Stimulated activated naive CD8-positive, alpha-beta T cell treated with anti-CD3 and anti-CD28 coated beads, Interleukin-15, Interleukin-2, amounts not matched to agents 100 ng/mL and 50 ng/mL, for 24 hours (primary cell): ENCODE measurements around the gene PRKD1.

Experiments used
- H3K27ac Mint-ChIP-seq: one replicate; pipeline ENCODE4 v1.8.0; 2021; ENCODE audit warnings: mild to moderate bottlenecking, mixed read lengths
- H3K27me3 Mint-ChIP-seq: one replicate; pipeline ENCODE4 v1.8.0; 2021; ENCODE audit warnings: mixed read lengths
- H3K36me3 Mint-ChIP-seq: one replicate; pipeline ENCODE4 v1.8.0; 2021; ENCODE audit warnings: low read depth, mixed read lengths
- H3K4me1 Mint-ChIP-seq: one replicate; pipeline ENCODE4 v1.8.0; 2021; ENCODE audit warnings: low read depth, mixed read lengths
- H3K4me3 Mint-ChIP-seq: one replicate; pipeline ENCODE4 v1.8.0; 2021; ENCODE audit warnings: mild to moderate bottlenecking, mixed read lengths
- H3K9me3 Mint-ChIP-seq: one replicate; pipeline ENCODE4 v1.8.0; 2021; ENCODE audit warnings: mixed read lengths

PRKD1 gene

DNA sequence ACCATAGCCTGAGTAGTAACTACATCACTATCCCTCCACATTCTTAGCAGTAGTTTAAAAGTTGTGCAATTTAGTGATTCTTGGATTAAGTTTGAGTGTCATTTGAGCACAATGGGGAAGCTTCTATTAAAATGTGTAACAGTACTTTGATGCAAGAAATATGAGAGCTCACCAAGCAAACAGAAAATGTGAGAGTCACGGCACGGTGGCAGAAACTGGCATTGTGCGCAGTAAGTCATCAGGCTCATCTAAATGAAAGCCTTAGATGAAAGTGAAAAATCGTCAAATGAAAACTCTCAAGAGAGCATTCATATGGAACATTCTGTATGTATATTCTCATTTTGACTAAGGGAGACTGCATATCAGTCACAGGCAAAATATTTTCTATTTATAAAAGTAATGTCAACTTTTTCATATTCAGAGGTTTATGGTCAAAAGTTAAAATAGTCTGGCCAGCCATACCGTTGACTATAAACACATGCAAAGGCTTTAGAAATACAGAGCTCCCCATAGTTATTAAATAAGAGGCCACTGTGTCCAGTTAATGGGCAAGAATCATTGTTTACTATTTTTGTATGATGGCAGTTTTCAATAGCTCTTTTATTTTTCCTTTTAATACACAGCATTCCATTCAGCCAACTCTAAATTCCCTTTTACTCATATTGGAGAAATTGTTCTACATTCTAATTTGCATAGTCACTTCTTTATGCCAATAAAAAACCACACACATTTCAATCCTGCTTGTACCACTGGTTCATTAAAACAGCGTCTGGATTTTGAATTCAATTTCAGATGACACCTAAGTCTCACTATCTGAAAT lies 167.9 kb downstream of the PRKD1 start:
- Mint-ChIP-seq H3K9me3 (peaks cover 9% of the 10 kb centered on the region), H3K36me3 (no peaks in the 10 kb centered on the region), H3K27ac (no peak overlapping the region), H3K4me3 (no peak overlapping the region), H3K4me1 (no peaks in the 10 kb centered on the region), H3K27me3 (no peaks in the 10 kb centered on the region)

DNA sequence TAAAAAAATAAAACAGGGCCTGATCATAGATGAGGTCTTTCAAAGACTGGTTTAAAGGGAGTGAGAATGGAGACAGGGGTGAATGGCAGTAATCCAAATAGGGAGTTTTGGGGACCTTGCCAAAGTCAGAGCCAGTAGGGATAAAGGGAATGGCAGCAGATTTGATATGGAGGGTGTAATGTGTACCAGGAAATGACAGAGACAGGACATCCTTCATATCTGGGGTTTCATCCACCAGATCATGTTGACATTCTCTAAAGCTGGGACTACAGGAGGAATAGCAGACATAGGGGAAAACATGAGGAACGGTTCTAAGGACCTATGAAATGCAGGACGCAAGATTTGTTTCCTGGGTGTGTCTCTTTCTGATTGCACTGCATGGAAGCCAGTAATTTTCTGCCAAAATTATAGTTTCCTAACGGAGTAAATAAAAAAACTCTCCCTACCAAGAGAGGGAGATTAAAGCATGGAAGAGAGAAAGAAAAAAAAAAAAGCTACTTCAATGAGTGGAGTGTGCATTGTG lies 169.9 kb downstream of the PRKD1 start:
- Mint-ChIP-seq H3K27ac (no peak overlapping the region), H3K36me3 (no peaks in the 10 kb centered on the region), H3K27me3 (no peaks in the 10 kb centered on the region), H3K4me3 (no peak overlapping the region), H3K4me1 (no peaks in the 10 kb centered on the region), H3K9me3 (peaks cover 9% of the 10 kb centered on the region)

DNA sequence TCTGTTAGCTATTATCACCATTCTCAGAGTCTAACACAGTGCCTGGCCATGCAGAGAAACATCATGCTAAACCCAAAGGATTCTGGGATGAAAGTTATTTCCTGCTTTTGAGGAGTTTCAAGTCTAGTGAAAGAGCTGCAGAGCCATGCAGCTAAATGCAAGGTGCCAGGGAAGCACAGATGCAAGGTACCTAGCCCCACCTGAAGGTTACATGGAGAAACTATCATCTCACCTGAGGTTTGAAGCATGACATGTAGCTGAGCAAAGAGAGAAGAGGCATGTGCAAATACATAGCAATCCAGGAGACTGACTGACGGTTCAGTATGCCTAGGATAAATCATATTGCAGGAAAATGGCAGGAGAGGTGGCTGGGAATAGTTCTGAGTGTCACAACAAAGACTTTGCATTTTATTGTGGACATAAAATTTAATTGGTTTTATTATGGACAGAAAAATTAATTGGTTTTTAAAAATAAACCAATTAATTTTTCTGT lies 170.4 kb downstream of the PRKD1 start:
- no peaks in the 10 kb centered on the region for H3K4me1 Mint-ChIP-seq
- H3K4me3 Mint-ChIP-seq: no peak overlapping the region
- no peak overlapping the region for H3K27ac Mint-ChIP-seq
- H3K9me3 Mint-ChIP-seq: peaks cover 9% of the 10 kb centered on the region
- no peaks in the 10 kb centered on the region for H3K36me3 Mint-ChIP-seq
- no peaks in the 10 kb centered on the region for H3K27me3 Mint-ChIP-seq

DNA sequence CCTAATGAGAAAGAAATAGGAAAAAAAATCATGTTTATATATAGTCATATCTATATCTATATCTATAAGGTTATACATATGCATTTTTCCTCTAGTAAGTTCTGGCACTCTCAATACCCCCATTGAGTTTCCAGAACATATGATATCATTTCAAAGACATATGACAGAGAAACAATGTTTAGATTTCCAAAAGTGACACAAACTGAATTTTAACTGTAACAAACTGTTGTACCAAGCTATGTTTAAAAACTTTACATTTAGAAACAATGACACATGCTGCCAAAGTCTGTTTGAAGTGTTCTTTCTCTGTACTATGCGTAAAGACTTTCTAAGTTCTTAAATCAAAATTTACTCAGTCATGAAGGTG lies 171.6 kb downstream of the PRKD1 start:
- H3K36me3 Mint-ChIP-seq: no peaks in the 10 kb centered on the region
- no peak overlapping the region for H3K27ac Mint-ChIP-seq
- no peaks in the 10 kb centered on the region for H3K4me1 Mint-ChIP-seq
- no peaks in the 10 kb centered on the region for H3K27me3 Mint-ChIP-seq
- peaks cover 13% of the 10 kb centered on the region for H3K9me3 Mint-ChIP-seq
- no peak overlapping the region for H3K4me3 Mint-ChIP-seq

GRCh38 chr14:29755311-29756018 lies 172.2 kb downstream of the PRKD1 start:
- Mint-ChIP-seq H3K36me3 (no peaks in the 10 kb centered on the region), H3K9me3 (peaks cover 17% of the 10 kb centered on the region), H3K4me3 (no peak overlapping the region), H3K27me3 (no peaks in the 10 kb centered on the region), H3K4me1 (no peaks in the 10 kb centered on the region), H3K27ac (no peak overlapping the region)

DNA sequence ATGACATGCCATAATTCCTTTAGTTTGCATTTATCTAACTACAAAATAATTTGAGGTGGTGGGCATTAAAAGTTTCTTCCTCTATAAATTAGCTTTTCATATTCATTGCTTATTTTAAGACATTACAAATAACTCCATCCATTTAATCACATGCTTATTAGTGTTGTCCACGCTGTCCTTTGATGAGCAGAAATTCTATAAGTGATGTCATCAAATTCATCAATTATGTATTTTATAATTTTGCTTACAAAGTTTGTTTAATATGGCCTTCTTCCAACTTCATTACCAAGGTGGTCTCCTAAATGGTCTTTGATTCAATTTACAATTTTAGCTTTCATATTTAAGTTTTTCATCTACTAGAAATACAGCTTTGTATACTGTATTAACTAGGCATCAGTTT lies 173.5 kb downstream of the PRKD1 start:
- Mint-ChIP-seq H3K4me1 (no peaks in the 10 kb centered on the region), H3K27me3 (no peaks in the 10 kb centered on the region), H3K27ac (no peak overlapping the region), H3K36me3 (no peaks in the 10 kb centered on the region), H3K9me3 (peaks cover 14% of the 10 kb centered on the region), H3K4me3 (no peak overlapping the region)

DNA sequence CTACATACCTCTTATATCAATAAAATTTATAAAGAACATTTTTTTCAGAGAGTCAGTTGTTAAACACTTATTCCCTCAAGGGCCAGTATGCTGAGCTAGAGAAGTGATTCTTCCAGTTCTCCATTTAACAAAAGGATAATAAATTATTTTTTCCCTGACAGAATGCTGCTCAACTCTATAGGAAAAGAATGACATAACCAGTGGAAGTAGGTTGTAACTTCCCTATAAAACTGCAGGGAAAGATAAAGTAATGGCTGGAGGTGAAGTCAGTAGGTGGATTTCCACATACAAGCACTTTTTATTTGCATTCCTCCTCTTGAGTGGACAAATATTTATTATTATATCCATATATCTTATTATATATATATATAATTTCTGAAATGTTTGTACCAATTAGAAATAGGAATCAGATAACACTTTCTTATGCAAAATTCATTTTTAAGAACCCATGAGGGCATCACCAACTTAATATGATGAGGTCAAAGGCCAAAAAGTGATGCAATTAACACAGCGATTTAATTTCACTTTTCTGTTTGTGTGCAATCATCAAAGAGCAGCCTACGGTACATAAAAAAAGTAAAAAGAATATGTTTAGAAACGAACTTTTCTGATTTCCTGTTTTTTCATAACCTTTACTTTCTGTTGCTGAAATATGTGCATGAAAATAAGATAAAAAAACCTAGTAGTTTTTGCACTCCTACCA lies 175.3 kb downstream of the PRKD1 start:
- Mint-ChIP-seq H3K9me3 (peaks cover 14% of the 10 kb centered on the region), H3K27me3 (no peaks in the 10 kb centered on the region), H3K4me1 (no peaks in the 10 kb centered on the region), H3K4me3 (no peak overlapping the region), H3K36me3 (no peaks in the 10 kb centered on the region), H3K27ac (no peak overlapping the region)

GRCh38 chr14:29749829-29750228 lies 177.8 kb downstream of the PRKD1 start:
- H3K9me3 Mint-ChIP-seq: peaks cover 14% of the 10 kb centered on the region
- H3K27ac Mint-ChIP-seq: no peak overlapping the region
- H3K4me3 Mint-ChIP-seq: no peak overlapping the region
- H3K27me3 Mint-ChIP-seq: no peaks in the 10 kb centered on the region
- H3K36me3 Mint-ChIP-seq: no peaks in the 10 kb centered on the region
- H3K4me1 Mint-ChIP-seq: no peaks in the 10 kb centered on the region

GRCh38 chr14:29749327-29749726 lies 178.3 kb downstream of the PRKD1 start:
- Mint-ChIP-seq H3K27ac (no peak overlapping the region), H3K27me3 (no peaks in the 10 kb centered on the region), H3K9me3 (peaks cover 15% of the 10 kb centered on the region), H3K36me3 (no peaks in the 10 kb centered on the region), H3K4me3 (no peak overlapping the region), H3K4me1 (no peaks in the 10 kb centered on the region)

DNA sequence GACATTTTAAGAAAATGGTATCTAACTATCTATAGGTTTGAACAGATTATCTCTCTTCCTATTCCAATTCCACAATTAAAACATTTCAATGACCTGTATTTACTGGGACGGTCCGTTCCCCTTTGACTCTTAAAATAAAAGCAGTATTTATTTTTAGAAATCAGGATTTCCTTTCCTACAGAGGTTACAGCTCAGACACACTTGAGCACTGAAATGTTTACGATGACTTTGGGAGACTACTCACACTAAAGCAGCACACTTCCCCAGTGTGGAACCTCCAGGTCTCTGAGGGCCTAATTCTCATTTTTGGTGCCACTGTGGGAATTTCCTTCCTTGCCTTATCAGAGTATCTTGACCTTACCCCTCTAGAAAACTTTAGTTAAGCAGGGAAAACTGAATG lies 181.8 kb downstream of the PRKD1 start:
- Mint-ChIP-seq H3K9me3 (peaks cover 19% of the 10 kb centered on the region), H3K27ac (no peak overlapping the region), H3K4me1 (no peaks in the 10 kb centered on the region), H3K36me3 (no peaks in the 10 kb centered on the region), H3K4me3 (no peak overlapping the region), H3K27me3 (no peaks in the 10 kb centered on the region)

GRCh38 chr14:29743531-29743930 lies 184.1 kb downstream of the PRKD1 start:
- Mint-ChIP-seq H3K27me3 (no peaks in the 10 kb centered on the region), H3K36me3 (no peaks in the 10 kb centered on the region), H3K4me1 (no peaks in the 10 kb centered on the region), H3K27ac (no peak overlapping the region), H3K9me3 (peaks cover 14% of the 10 kb centered on the region), H3K4me3 (no peak overlapping the region)

DNA sequence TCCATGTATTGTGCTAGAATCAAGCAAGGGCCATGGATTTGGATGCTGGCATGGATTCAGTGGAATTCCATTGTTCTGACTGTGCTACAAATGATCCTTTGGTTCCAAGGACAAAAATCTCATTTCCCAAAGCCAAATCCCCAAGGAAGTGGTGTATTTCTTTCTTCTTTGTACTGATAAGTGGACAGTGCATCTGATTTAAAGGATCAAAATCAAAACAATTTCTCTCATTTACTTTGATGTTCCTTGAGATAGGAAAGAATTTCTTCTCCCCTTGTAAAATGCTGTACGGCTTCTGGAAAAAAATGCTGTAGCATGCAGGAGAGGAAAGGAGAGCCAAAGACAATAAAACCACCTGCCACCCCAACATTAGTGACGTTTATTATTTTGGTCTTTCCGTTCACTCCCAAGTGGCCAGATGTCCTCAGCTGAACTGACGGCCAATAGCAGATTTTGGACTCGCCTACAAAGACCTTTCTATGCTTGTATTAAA lies 185.7 kb downstream of the PRKD1 start:
- no peaks in the 10 kb centered on the region for H3K4me1 Mint-ChIP-seq
- no peak overlapping the region for H3K27ac Mint-ChIP-seq
- no peak overlapping the region for H3K4me3 Mint-ChIP-seq
- H3K9me3 Mint-ChIP-seq: peaks cover 20% of the 10 kb centered on the region
- no peaks in the 10 kb centered on the region for H3K36me3 Mint-ChIP-seq
- no peaks in the 10 kb centered on the region for H3K27me3 Mint-ChIP-seq

- Mint-ChIP-seq H3K27ac (no peak overlapping the region), H3K4me3 (no peak overlapping the region), H3K36me3 (no peaks in the 10 kb centered on the region), H3K9me3 (peaks cover 17% of the 10 kb centered on the region), H3K27me3 (no peaks in the 10 kb centered on the region), H3K4me1 (no peaks in the 10 kb centered on the region)
Observed at GRCh38 chr14:29740491-29740890, 187.2 kb downstream of the PRKD1 start.

GRCh38 chr14:29738950-29739349 lies 188.7 kb downstream of the PRKD1 start:
- H3K9me3 Mint-ChIP-seq: peaks cover 10% of the 10 kb centered on the region
- H3K27me3 Mint-ChIP-seq: no peaks in the 10 kb centered on the region
- no peak overlapping the region for H3K27ac Mint-ChIP-seq
- H3K4me3 Mint-ChIP-seq: no peak overlapping the region
- H3K4me1 Mint-ChIP-seq: no peaks in the 10 kb centered on the region
- no peaks in the 10 kb centered on the region for H3K36me3 Mint-ChIP-seq

- H3K27ac Mint-ChIP-seq: no peak overlapping the region
- no peaks in the 10 kb centered on the region for H3K4me1 Mint-ChIP-seq
- H3K9me3 Mint-ChIP-seq: peaks cover 6% of the 10 kb centered on the region
- no peaks in the 10 kb centered on the region for H3K27me3 Mint-ChIP-seq
- no peak overlapping the region for H3K4me3 Mint-ChIP-seq
- no peaks in the 10 kb centered on the region for H3K36me3 Mint-ChIP-seq
Observed at GRCh38 chr14:29738056-29738455, 189.6 kb downstream of the PRKD1 start.
